Stimulated activated CD4-positive, alpha-beta T cell treated with anti-CD3 and anti-CD28 coated beads, TNF-alpha, amount 100 ng/mL, for 48 hours (primary cell): ENCODE data around the gene ZNF619.
A peak's percentile ranks its signal among the peaks of the same experiment; 100 is the strongest.
"Not testable (repeated sequence)": the region's sequence is repeated elsewhere in the genome, so short reads cannot be mapped to it uniquely, and the experiment has no call there.

ENCODE experiments used
- DNase-seq, 3 donors: peaks; one replicate each; pipeline ENCODE4 v3.0.0-alpha.2; 2020; ENCODE audit warnings: low read depth in 3 of 3

ZNF619 gene

GRCh38 chr3:40476478-40477470 is at the start of gene ZNF619:
Gene ZNF619 (plus strand): TSS chr3:40477122. CDS start chr3:40477980, 858 bp downstream.
- peak in 2 of 3 donors; percentile 13 to 38 for DNase-seq

GRCh38 chr3:40432793-40433192 is 44.1 kb upstream of the ZNF619 start:
- DNase-seq = no peak

- no peak for DNase-seq
Measured at GRCh38 chr3:40437889-40438288, 39.0 kb upstream of the ZNF619 start.

GRCh38 chr3:40445062-40445461 is 31.9 kb upstream of the ZNF619 start:
- DNase-seq = no peak

- no peak for DNase-seq
Measured at GRCh38 chr3:40445880-40446279, 31.0 kb upstream of the ZNF619 start.

GRCh38 chr3:40450438-40450837 is 26.5 kb upstream of the ZNF619 start:
- DNase-seq = no peak

- no peak for DNase-seq
Measured at GRCh38 chr3:40451551-40451950, 25.4 kb upstream of the ZNF619 start.

GRCh38 chr3:40452057-40452456 is 24.9 kb upstream of the ZNF619 start:
- DNase-seq = no peak

GRCh38 chr3:40452562-40452875 is 24.4 kb upstream of the ZNF619 start:
- no peak for DNase-seq

- peak; percentile 87 to 94 (median 91) for DNase-seq
Measured at GRCh38 chr3:40452876-40453730, 23.8 kb upstream of the ZNF619 start.

- no peak for DNase-seq
Measured at GRCh38 chr3:40453933-40454332, 23.0 kb upstream of the ZNF619 start.

GRCh38 chr3:40455328-40455727 is 21.6 kb upstream of the ZNF619 start:
- no peak for DNase-seq

- no peak for DNase-seq
Measured at GRCh38 chr3:40456279-40456939, 20.5 kb upstream of the ZNF619 start.

- peak; percentile 86 to 93 (median 90) for DNase-seq
Measured at GRCh38 chr3:40456940-40457823, 19.7 kb upstream of the ZNF619 start, which contains the start of gene RPL14. Gene RPL14 (plus strand): TSS chr3:40457339. CDS start chr3:40457472, 133 bp downstream.

GRCh38 chr3:40458473-40458872 is 18.4 kb upstream of the ZNF619 start:
- no peak for DNase-seq

- not testable (repeated sequence) for DNase-seq
Measured at GRCh38 chr3:40460481-40460880, 16.4 kb upstream of the ZNF619 start.

- DNase-seq = no peak
Measured at GRCh38 chr3:40461161-40461560, 15.8 kb upstream of the ZNF619 start.

- DNase-seq = not testable (repeated sequence)
Measured at GRCh38 chr3:40462838-40463237, 14.1 kb upstream of the ZNF619 start.

GRCh38 chr3:40463579-40463978 is 13.3 kb upstream of the ZNF619 start:
- no peak for DNase-seq

GRCh38 chr3:40464339-40465110 is 12.4 kb upstream of the ZNF619 start:
- DNase-seq = no peak
